Measurements from ENCODE around the gene MBNL1.

- no peak for TF ChIP-seq CTCF (IDR thresholded peaks at IDR 0.05; ENCODE audit: low read depth, low read length, missing input control)
- TF ChIP-seq MAX (IDR thresholded peaks at IDR 0.05) = no peak
Measured at GRCh38 chr3:152255290-152255689, 13.4 kb upstream of the MBNL1 start.

All from liver (tissue), 2 donors.